ENCODE results near the gene TNFRSF9.
"Not testable (repeated sequence)": the region's sequence is repeated elsewhere in the genome, so short reads cannot be mapped to it uniquely, and the experiment has no call there.

TNFRSF9 gene

DNA sequence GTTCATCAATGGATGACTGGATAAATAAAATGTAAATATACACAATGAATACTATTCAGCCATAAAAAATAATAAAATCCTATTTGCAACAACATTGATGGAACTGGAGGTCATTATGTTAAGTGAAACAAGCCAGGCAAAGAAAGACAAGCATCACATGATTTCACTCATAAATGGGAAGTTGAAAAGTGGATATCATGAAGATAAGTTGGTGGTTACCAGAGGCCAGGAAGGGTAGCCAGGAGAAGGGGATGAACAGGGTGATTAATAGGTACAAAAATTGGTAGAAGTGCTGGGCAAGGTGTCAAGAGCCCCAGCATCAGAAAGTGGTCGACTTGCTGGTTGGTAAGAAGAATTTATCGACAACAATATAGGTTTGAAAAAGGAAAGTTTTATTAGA is 19.5 kb upstream of the TNFRSF9 start:
- DNase-seq: no peak

GRCh38 chr1:7956218-7957032 is 15.8 kb upstream of the TNFRSF9 start:
- no peak for DNase-seq

DNA sequence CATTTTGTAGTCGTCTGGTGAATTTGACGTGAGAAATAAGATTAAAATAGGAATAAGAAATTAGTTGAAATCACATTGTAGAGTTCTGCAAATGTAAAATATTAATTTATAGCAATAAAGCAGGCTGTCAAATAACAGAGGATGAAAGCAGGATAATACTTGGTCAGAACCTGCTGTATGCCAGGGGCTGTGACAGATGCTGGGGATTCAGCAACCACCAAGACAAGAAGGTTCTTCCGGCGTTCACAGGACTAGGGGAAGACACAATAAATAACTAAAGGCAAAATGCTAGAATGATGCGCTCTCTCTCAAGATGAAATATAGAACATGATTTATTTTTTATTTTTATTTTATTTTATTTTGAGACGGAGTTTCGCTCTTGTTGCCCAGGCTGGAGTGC is 14.0 kb upstream of the TNFRSF9 start:
- no peak for DNase-seq

- DNase-seq: peak; percentile 80
These were observed 13.4 kb upstream of the TNFRSF9 start for GRCh38 chr1:7953850-7954609.

GRCh38 chr1:7952791-7953190 is 12.2 kb upstream of the TNFRSF9 start:
- not testable (repeated sequence) for DNase-seq

DNA sequence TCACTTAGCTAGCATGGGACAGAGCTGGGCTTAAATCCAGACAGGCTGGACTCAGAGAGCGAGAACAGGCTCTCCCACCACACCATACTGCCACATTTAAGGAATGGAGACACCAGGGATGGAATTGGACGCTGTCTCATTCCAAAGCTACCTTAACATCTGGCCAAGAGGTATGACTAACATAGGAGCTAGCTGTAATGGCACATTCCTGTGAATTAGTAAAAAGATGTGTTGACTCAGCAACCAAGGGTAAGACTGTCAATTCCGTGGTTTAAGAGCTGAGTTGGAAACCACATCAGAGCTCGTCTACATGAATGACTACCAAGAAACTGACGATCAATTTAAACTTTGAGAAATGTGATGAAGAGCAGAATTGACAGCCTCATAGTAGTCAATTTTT is 8.3 kb upstream of the TNFRSF9 start:
- DNase-seq: no peak

GRCh38 chr1:7943251-7943650 is 2.6 kb upstream of the TNFRSF9 start:
- DNase-seq: no peak

DNA sequence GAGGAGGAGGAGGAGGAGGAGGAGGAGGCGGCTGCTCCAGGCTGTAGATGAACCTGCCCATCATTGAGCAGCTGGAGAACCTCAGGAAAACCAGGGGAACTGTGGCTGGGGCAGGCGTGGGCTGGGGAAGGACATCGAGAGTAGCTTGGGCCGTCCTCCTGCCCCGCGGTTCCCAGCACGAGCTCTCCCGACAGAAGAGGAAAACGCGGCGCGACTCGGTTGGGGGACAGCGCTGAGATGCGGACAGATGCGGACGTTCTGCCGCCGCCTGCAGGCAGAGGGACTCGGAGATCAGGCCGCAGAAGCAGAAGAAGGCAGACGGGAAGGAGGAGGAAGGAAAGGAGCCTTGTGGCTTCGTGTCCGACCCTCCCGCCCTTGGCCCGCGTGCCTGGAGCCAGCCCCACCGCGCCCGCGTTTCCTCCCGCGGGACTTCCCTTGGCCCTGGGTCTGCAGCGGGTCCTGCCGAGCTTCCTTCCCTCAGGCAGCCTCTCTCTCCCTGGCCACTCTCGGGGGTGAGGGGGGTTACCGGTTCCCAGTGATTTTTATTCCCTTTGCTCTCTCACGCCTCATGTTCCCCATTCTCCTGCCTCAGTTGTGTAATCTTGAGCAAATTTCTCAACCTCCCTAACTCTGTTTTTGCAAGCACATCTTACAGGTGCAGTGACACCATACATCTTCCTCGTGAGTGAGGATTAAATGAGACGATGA is 1.7 kb upstream of the TNFRSF9 start:
- DNase-seq: peak; percentile 17

DNA sequence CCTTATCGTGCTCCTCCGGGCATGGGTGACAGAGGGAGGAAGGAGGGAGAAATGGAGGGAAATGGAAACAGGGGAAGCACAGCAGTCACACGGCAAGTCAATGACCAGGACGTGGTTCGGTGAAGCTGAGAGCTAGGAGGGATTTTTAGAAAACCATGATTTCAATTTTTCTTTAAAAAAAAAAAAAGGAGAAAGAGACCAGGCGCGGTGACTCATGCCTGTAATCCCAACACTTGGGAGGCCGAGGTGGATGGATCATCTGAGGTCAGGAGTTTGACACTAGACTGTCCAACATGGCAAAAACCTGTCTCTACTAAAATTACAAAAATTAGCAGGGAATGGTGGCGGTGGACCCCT is 776 bp upstream of the TNFRSF9 start:
- DNase-seq: no peak

- no peak for DNase-seq
These were observed 605 bp downstream of the TNFRSF9 start for GRCh38 chr1:7940034-7940433.

- no peak for DNase-seq
These were observed 2.6 kb downstream of the TNFRSF9 start for GRCh38 chr1:7938070-7938469.

DNA sequence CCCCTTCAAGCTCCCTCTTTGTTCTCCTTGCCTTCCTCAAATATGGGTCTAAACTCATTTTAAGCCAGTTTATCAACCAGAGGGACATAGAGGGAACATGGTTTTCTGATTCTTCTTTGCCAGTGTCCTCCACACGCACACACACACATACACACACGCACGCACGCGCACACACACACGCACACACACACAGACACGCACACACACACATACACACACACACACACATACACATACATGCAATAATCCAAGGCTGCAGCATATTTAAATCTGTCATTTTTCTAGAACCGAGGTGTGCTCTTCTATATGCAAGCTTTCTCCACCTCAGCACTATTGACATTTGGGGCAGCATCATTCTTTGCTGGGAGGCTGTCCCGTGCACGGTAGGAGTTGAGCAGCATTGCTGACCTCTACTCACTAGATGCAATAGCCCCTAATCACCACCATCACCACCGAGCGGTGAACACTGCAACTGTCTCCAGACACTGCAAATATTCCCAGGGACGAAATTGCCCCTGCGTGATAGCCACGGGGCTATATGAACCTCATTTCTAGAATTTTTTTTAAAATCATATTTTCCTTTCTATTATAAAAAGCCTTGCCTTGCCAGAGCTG is 8.0 kb downstream of the TNFRSF9 start:
- DNase-seq: no peak

DNA sequence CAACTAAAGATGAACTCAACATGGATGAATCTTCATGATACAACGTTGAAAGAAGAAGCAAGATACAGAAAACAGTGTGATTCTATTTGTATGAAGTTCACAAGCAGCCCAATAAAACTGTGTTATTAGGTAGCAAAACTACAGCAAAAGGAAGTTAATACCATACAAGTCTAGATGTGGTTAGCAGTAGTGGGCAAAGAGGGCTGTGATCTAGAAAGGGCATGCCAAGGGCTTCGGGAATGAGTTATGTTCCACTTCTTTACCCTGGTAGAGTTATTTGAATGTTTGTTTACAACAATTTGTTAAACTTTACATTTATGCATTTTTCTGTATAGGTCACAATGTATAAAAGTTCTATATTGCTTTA is 9.2 kb downstream of the TNFRSF9 start:
- no peak for DNase-seq

DNA sequence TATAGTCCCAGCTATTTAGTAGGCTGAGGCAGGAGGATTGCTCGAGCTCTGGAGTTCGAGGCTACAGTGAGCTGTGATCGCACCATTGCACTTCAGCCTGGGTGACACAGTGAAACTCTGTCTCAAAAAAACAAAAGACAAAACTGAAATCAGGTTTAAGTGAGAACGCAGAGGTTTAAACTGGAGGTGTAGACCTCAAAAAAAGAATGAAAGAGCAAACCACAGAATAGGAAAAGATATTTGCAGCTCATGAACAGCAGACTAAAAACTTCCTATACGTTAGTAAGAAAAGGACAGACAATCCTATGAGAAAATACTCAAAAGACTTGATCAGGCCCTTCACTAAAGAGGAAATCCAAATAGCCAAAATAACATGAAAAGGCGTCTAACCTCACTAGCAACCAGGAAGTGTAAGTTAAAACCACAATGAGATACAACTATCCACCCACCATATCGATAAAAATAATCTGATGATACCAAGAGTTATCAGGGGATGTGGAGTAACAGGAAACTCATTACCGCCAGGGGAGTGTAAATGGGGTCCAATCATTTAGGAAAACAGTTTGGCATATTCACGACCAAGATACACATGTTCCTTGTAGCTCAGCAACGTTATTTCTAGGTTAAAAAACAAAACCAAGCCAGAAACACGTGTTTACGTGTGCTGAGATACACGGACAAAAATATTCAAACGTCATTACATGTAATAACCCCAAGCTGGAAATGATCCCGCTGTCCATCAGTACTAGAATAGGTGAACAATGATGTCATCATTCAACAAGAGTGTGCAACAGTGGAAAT is 9.8 kb downstream of the TNFRSF9 start:
- no peak for DNase-seq

DNA sequence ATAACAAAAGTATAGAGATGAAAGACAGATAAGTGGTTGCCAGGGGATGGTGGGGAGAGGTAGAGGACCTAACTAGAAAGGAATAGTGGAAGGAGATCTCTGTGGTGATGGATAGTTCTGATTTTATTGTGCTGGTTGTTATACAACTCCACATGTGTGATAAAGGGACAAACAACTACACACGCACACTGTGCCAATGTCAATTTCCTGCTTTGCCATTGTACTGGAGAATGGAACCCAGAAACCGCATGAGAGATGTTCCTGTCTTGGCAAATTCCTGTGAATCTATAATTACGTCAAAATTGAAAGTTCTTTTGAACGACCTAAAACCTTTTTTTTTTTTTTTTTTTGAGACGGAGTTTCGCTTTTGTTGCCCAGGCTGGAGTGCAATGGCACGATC is 11.0 kb downstream of the TNFRSF9 start:
- DNase-seq: no peak

GRCh38 chr1:7928247-7928646 is 12.4 kb downstream of the TNFRSF9 start:
- DNase-seq: no peak

DNA sequence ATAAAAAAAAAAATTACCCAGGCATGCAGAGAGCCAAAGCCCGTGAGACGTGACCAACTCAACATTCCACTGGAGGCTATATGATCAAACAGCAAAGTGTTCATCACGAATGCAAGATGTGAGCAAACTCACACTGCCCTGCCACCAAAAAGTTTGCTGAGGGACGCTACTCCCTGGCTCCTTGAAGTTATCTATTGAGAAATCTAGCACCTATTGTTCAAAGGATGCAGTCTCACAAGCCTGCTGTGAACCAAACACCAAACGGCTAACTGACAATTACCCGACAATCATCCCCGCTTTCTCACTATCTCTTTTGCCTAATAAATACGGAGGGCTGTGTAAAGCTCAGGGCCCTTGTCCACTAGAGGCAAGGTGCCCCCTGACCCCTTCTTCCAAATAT is 13.6 kb downstream of the TNFRSF9 start:
- DNase-seq: not testable (repeated sequence)

GRCh38 chr1:7922301-7922700 is 18.3 kb downstream of the TNFRSF9 start:
- DNase-seq: no peak

- no peak for DNase-seq
These were observed 18.8 kb downstream of the TNFRSF9 start for GRCh38 chr1:7921796-7922195.

DNA sequence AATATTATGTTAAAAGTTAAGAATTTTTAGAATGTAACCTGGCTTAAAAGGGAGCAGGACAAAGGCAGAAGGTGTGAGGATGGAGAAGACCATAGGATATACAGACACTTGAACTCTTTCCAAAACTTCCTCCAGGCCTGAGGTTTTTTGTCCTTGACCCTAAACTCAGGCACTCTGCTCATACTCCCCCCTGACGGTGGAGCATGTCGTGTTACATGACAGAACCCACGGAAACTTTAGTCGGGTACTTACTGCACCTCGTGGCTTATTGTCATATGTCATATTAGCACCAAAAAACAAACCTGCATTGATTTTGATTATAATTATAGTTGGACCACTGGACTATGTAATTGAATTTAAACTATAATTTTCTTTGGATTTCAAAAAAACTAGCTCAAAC is 20.8 kb downstream of the TNFRSF9 start:
- DNase-seq: no peak

DNA sequence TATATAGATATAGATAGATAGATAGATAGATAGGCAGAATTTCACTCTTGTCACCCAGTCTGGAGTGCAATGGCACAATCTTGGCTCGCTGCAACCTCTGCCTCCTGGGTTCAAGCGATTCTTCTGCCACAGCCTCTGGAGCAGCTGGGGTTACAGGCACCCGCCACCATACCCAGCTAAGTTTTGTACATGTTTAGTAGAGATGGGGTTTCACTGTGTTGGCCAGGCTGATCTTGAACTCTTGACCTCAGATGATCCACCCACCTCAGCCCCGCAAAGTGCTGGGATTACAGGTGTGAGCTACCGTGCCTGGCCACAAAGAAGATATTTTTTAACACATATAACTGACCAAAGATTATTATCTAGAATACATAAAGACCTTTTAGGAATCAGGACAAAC is 22.7 kb downstream of the TNFRSF9 start:
- not testable (repeated sequence) for DNase-seq

DNA sequence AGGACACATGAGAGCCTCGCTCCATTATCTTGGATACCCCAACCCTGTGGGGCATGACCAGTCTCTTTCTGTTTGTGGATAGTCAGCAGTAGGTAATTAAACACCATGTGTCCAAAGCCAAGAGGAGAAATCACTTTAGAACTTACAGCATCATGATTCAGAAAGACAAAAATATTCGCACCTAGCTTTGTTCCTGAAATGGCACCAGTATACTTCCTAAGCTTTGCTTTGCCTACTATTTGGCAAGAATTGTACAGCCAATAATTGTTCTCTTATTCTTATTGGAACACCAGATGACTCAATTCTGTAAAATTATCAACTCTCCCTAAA is 24.2 kb downstream of the TNFRSF9 start:
- DNase-seq: no peak
